ENCODE data around the gene RNF144A.

RNF144A gene

GRCh38 chr2:6888724-6889123, 28.5 kb upstream of the RNF144A start:
- TF ChIP-seq USF1 (IDR thresholded peaks at IDR 0.05): no peak
- TF ChIP-seq NFIC (IDR thresholded peaks at IDR 0.05): no peak
- TF ChIP-seq MAX (IDR thresholded peaks at IDR 0.05): no peak
- TF ChIP-seq EP300 (IDR thresholded peaks at IDR 0.05; ENCODE audit: borderline replicate concordance): no peak
- no peak for TF ChIP-seq TCF12 (IDR thresholded peaks at IDR 0.05; ENCODE audit: low read depth)
- TF ChIP-seq EGR1 (IDR thresholded peaks at IDR 0.05): no peak
- TF ChIP-seq REST (IDR thresholded peaks at IDR 0.05; ENCODE audit: low read depth): no peak
- TF ChIP-seq ZBTB7A (IDR thresholded peaks at IDR 0.05; ENCODE audit: low read depth): no peak
- no peak for TF ChIP-seq TEAD4 (IDR thresholded peaks at IDR 0.05)
- no peak for TF ChIP-seq RAD21 (IDR thresholded peaks at IDR 0.05; ENCODE audit: low read depth)
- TF ChIP-seq YY1 (IDR thresholded peaks at IDR 0.05; ENCODE audit: low read depth): no peak
- TF ChIP-seq CREB1 (IDR thresholded peaks at IDR 0.05; ENCODE audit: low read depth): no peak
- TF ChIP-seq CEBPB (IDR thresholded peaks at IDR 0.05): no peak

GRCh38 chr2:6893876-6894482, 23.2 kb upstream of the RNF144A start:
- TF ChIP-seq TCF12 (IDR thresholded peaks at IDR 0.05; ENCODE audit: low read depth) (no peak), TAF1 (IDR thresholded peaks at IDR 0.05; ENCODE audit: low read depth) (no peak), ZBTB7A (IDR thresholded peaks at IDR 0.05; ENCODE audit: low read depth) (no peak), USF1 (IDR thresholded peaks at IDR 0.05) (no peak), REST (IDR thresholded peaks at IDR 0.05; ENCODE audit: low read depth) (no peak), NFIC (IDR thresholded peaks at IDR 0.05) (no peak), FOXM1 (IDR thresholded peaks at IDR 0.05; ENCODE audit: borderline replicate concordance, low read depth) (no peak), EGR1 (IDR thresholded peaks at IDR 0.05) (no peak), MAX (IDR thresholded peaks at IDR 0.05) (no peak), CREB1 (IDR thresholded peaks at IDR 0.05; ENCODE audit: low read depth) (no peak), TEAD4 (IDR thresholded peaks at IDR 0.05) (no peak), YY1 (IDR thresholded peaks at IDR 0.05; ENCODE audit: low read depth) (no peak), RAD21 (IDR thresholded peaks at IDR 0.05; ENCODE audit: low read depth) (no peak), CEBPB (IDR thresholded peaks at IDR 0.05) (no peak), EP300 (IDR thresholded peaks at IDR 0.05; ENCODE audit: borderline replicate concordance) (no peak)

GRCh38 chr2:6896930-6897759, 20.1 kb upstream of the RNF144A start:
- peak; percentile 79 for TF ChIP-seq RAD21 (IDR thresholded peaks at IDR 0.05; ENCODE audit: low read depth)
- TF ChIP-seq TCF12 (IDR thresholded peaks at IDR 0.05; ENCODE audit: low read depth): no peak

GRCh38 chr2:6905668-6906067, 11.5 kb upstream of the RNF144A start:
- TF ChIP-seq YY1 (IDR thresholded peaks at IDR 0.05; ENCODE audit: low read depth) (no peak), USF1 (IDR thresholded peaks at IDR 0.05) (no peak), RAD21 (IDR thresholded peaks at IDR 0.05; ENCODE audit: low read depth) (no peak), FOXM1 (IDR thresholded peaks at IDR 0.05; ENCODE audit: borderline replicate concordance, low read depth) (no peak), REST (IDR thresholded peaks at IDR 0.05; ENCODE audit: low read depth) (no peak), TAF1 (IDR thresholded peaks at IDR 0.05; ENCODE audit: low read depth) (no peak), CREB1 (IDR thresholded peaks at IDR 0.05; ENCODE audit: low read depth) (no peak), CEBPB (IDR thresholded peaks at IDR 0.05) (no peak), MAX (IDR thresholded peaks at IDR 0.05) (no peak), ZBTB7A (IDR thresholded peaks at IDR 0.05; ENCODE audit: low read depth) (no peak), EGR1 (IDR thresholded peaks at IDR 0.05) (no peak), EP300 (IDR thresholded peaks at IDR 0.05; ENCODE audit: borderline replicate concordance) (no peak), NFIC (IDR thresholded peaks at IDR 0.05) (no peak), TEAD4 (IDR thresholded peaks at IDR 0.05) (no peak), TCF12 (IDR thresholded peaks at IDR 0.05; ENCODE audit: low read depth) (no peak)

Measured in Ishikawa (cell line).